Panc1 (cell line): Measurements from ENCODE around the gene TIMM50. TPM values are rescaled to one million over a fixed set of nuclear protein-coding genes. Genes with fewer than 3 reads are reported as not detected.

Experiments
- ATAC-seq: fragments of 200-7000 bp; cut with Tn5 transposase; 2 replicates; pipeline ENCODE4 v1.9.1; 2020; ENCODE audit warnings: mild to moderate bottlenecking, moderate library complexity
- BruUV-seq: library from RNA; stranded (reverse); fragments of 400-500 nt; replicated peaks from 2 replicates; lab custom pipeline; 2021; lab: Mats Ljungman, UMichigan
- CTCF ChIA-PET: fragments of 300-600 bp; sonication (Branson Sonifier 250); formaldehyde crosslinking; loops from one replicate; lab custom pipeline; 2022; ENCODE audit warnings: antibody characterized with exemption; lab: Charles Lee
- POLR2A ChIA-PET: fragments of 300-600 bp; sonication (Branson Sonifier 250); formaldehyde crosslinking; loops from one replicate; lab custom pipeline; 2022; ENCODE audit warnings: antibody characterized with exemption; lab: Charles Lee
- DNase-seq: peaks from one replicate; pipeline ENCODE4 v3.0.0-alpha.2; 2010; ENCODE audit warnings: low read depth, low spot score
- H3K27ac ChIP-seq: 2 replicates; pipeline ENCODE4 v1.5.1; 2011; ENCODE audit warnings: mild to moderate bottlenecking, low read length, inconsistent platforms
- H3K27me3 ChIP-seq: fragments of 200-500 bp; sonication (Bioruptor generic); 2 replicates; pipeline ENCODE4 v1.6.0; 2014; ENCODE audit warnings: low read length, inconsistent platforms; ENCODE audit not compliant: control insufficient read depth, insufficient read depth
- H3K36me3 ChIP-seq: fragments of 200-500 bp; sonication (Bioruptor generic); 2 replicates; pipeline ENCODE4 v1.5.1; 2014; ENCODE audit warnings: inconsistent platforms, mild to moderate bottlenecking, low read length, moderate library complexity; ENCODE audit not compliant: control insufficient read depth, insufficient read depth
- H3K4me1 ChIP-seq: 2 replicates; pipeline ENCODE4 v1.5.1; 2011; ENCODE audit warnings: inconsistent platforms, mild to moderate bottlenecking, low read length, moderate library complexity; ENCODE audit not compliant: control insufficient read depth, insufficient read depth
- H3K4me3 ChIP-seq, 2 experiments: 2 replicates each; pipeline ENCODE4 v1.5.1; 2011 to 2012; ENCODE audit warnings: low read depth in 2 of 2, low read length in 2 of 2, mild to moderate bottlenecking in 2 of 2, inconsistent platforms in 1 of 2, moderate library complexity in 1 of 2
- H3K9me3 ChIP-seq: fragments of 200-500 bp; sonication (Bioruptor generic); 2 replicates; pipeline ENCODE4 v1.5.1; 2014; ENCODE audit warnings: low read depth, mild to moderate bottlenecking, inconsistent platforms, low read length, moderate library complexity; ENCODE audit not compliant: control insufficient read depth, insufficient read depth
- POLR2AphosphoS5 ChIP-seq: IDR thresholded peaks from 2 replicates; pipeline ENCODE4 v1.6.1; 2012; ENCODE audit warnings: mild to moderate bottlenecking, low read depth, low read length, moderate library complexity
- SIN3A ChIP-seq: IDR thresholded peaks from 2 replicates; pipeline ENCODE4 v1.6.1; 2012; ENCODE audit warnings: low read depth, mild to moderate bottlenecking, low read length, moderate library complexity, borderline replicate concordance; ENCODE audit not compliant: insufficient read depth
- TCF7L2 ChIP-seq: IDR thresholded peaks from 2 replicates; pipeline ENCODE4 v1.6.1; 2011; ENCODE audit warnings: mild to moderate bottlenecking, low read depth, low read length, inconsistent platforms
- in situ Hi-C: cut with HindIII; loops from 2 replicates; pipeline ENCODE4 v1.10.0; 2016; ENCODE audit warnings: low sequenced_read_pairs, low pct_unique_long_range_greater_than_20kb
- intact Hi-C: fragments of 100-400 bp; cut with micrococcal nuclease; formaldehyde crosslinking; loops from one replicate; pipeline ENCODE4 v1.10.0; 2022; ENCODE audit not compliant: unreplicated experiment
- total RNA-seq: library from RNA; stranded (reverse); gene quantifications from one replicate; pipeline ENCODE4 v1.2.1, GENCODE V29; 2021; ENCODE audit not compliant: unreplicated experiment
- TF ChIP-seq, protein P1 (sequence below): fragments of 450-650 bp; IDR thresholded peaks from 2 replicates; pipeline ENCODE4 v1.5.1; 2017; ENCODE audit warnings: mild to moderate bottlenecking
- TF ChIP-seq, protein P2 (sequence below), 2 experiments: IDR thresholded peaks; 2 replicates each; pipeline ENCODE4 v1.6.1; 2011 to 2012; ENCODE audit warnings: low read depth in 2 of 2, control low read depth in 1 of 2, low read length in 1 of 2, mild to moderate bottlenecking in 1 of 2, moderate library complexity in 1 of 2; ENCODE audit not compliant: insufficient read depth in 1 of 2

Gene TIMM50
- total RNA-seq, 1 experiment from 2014 or later: 1,837 TPM

DNA sequence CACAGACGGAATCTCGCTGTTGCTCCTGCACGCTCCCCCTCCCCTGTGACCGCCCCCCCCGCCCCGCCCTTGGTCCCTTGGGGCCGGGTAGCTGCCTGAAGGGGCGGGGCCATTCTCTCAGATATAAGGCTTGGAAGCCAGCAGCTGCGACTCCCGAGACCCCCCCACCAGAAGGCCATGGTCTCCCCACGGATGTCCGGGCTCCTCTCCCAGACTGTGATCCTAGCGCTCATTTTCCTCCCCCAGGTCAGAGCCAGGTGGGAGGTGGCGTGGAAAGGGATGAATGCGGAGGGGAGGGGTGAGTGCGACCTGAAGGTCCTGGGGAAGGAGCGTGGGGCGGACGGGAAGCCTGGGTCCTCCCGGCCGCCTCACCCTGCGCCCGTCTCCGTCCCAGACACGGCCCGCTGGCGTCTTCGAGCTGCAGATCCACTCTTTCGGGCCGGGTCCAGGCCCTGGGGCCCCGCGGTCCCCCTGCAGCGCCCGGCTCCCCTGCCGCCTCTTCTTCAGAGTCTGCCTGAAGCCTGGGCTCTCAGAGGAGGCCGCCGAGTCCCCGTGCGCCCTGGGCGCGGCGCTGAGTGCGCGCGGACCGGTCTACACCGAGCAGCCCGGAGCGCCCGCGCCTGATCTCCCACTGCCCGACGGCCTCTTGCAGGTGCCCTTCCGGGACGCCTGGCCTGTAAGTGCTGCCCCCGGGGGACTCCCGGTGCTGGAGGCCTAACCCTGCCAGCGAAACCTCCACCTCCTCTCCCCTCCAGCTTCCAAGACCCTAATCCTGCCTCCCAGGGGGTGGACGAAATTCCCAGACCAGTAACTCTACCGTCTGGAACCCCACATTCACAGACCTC is 18.4 kb downstream of the TIMM50 start, which contains the start of gene DLL3:
Gene DLL3 (plus strand): TSS at position 150 of the 845 bp plus-strand sequence. CDS start 28 bp downstream, at position 178.
- Histone ChIP-seq H3K27ac (peak within 1 kb of the TSS; percentile 2), H3K36me3 (no peaks in the 10 kb centered on the region), H3K4me3 (peak within 1 kb of the TSS; percentile 28 to 52), H3K27me3 (peaks cover 8% of the 10 kb centered on the region), H3K4me1 (peaks cover 23% of the 10 kb centered on the region), H3K9me3 (no peaks in the 10 kb centered on the region)
- CTCF ChIA-PET: interaction anchor here (0.6 to 4.9 kb wide), 30 partner anchors 8 to 821 kb away, joined by 3 to 130 read pairs (median 12); partner anchors contain the start of genes EID2, EID2B, FBL and RPS16
- intact Hi-C loops: loop anchor here (2.0 kb wide), 2 partner anchors 34 to 58 kb away; partner anchors contain the start of gene EID2B
- POLR2A ChIA-PET: interaction anchor here (0.6 to 6.6 kb wide), 27 partner anchors 9 to 789 kb away, joined by 3 to 66 read pairs (median 6); partner anchors contain the start of genes DYRK1B, EID2B, RPS16 and SUPT5H
- ATAC-seq: peak; percentile 53
- in situ Hi-C loops: no loop called here
- no peak for DNase-seq
- TF ChIP-seq TCF7L2 (no peak), SIN3A (no peak), POLR2AphosphoS5 (no peak)
- TF ChIP-seq, protein P1, sequence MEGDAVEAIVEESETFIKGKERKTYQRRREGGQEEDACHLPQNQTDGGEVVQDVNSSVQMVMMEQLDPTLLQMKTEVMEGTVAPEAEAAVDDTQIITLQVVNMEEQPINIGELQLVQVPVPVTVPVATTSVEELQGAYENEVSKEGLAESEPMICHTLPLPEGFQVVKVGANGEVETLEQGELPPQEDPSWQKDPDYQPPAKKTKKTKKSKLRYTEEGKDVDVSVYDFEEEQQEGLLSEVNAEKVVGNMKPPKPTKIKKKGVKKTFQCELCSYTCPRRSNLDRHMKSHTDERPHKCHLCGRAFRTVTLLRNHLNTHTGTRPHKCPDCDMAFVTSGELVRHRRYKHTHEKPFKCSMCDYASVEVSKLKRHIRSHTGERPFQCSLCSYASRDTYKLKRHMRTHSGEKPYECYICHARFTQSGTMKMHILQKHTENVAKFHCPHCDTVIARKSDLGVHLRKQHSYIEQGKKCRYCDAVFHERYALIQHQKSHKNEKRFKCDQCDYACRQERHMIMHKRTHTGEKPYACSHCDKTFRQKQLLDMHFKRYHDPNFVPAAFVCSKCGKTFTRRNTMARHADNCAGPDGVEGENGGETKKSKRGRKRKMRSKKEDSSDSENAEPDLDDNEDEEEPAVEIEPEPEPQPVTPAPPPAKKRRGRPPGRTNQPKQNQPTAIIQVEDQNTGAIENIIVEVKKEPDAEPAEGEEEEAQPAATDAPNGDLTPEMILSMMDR: no peak
- TF ChIP-seq, protein P2, sequence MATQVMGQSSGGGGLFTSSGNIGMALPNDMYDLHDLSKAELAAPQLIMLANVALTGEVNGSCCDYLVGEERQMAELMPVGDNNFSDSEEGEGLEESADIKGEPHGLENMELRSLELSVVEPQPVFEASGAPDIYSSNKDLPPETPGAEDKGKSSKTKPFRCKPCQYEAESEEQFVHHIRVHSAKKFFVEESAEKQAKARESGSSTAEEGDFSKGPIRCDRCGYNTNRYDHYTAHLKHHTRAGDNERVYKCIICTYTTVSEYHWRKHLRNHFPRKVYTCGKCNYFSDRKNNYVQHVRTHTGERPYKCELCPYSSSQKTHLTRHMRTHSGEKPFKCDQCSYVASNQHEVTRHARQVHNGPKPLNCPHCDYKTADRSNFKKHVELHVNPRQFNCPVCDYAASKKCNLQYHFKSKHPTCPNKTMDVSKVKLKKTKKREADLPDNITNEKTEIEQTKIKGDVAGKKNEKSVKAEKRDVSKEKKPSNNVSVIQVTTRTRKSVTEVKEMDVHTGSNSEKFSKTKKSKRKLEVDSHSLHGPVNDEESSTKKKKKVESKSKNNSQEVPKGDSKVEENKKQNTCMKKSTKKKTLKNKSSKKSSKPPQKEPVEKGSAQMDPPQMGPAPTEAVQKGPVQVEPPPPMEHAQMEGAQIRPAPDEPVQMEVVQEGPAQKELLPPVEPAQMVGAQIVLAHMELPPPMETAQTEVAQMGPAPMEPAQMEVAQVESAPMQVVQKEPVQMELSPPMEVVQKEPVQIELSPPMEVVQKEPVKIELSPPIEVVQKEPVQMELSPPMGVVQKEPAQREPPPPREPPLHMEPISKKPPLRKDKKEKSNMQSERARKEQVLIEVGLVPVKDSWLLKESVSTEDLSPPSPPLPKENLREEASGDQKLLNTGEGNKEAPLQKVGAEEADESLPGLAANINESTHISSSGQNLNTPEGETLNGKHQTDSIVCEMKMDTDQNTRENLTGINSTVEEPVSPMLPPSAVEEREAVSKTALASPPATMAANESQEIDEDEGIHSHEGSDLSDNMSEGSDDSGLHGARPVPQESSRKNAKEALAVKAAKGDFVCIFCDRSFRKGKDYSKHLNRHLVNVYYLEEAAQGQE (IDR thresholded peaks at IDR 0.05; ENCODE audit: insufficient read depth in 1 of 2, low read depth in 2 of 2, low read length in 1 of 2): no peak
- BruUV-seq: no TSS peak

DNA sequence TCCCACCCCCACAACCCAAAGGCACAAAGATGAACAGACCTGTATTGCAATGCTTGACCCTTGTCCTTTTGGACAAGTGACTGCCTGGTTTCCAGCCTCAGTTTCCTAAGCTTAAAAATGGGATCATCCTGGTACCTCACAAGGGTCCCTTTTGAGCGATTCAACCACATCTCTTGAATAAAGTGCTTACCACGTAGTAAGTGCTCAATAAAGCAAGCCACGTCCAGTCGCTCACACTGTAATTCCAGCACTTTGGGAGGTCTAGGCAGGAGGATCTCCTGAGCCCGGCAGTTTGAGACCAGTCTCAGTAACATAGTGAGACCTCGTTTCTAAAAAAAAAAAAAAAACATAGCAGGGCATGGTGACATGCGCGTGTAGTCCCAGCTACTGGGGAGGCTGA is 19.3 kb downstream of the TIMM50 start:
- in situ Hi-C loops (loop anchor here (5.0 kb wide), 6 partner anchors 42 to 342 kb away; partner anchors contain the start of genes EID2, MED29 and PAF1), intact Hi-C loops (loop anchor here (2.0 kb wide), 2 partner anchors 33 to 59 kb away; partner anchors contain the start of gene EID2B)
- Histone ChIP-seq H3K9me3 (no peaks in the 10 kb centered on the region), H3K27me3 (peaks cover 8% of the 10 kb centered on the region), H3K27ac (no peak overlapping the region), H3K4me3 (no peak overlapping the region), H3K4me1 (peaks cover 23% of the 10 kb centered on the region), H3K36me3 (no peaks in the 10 kb centered on the region)
- TF ChIP-seq TCF7L2: no peak
- TF ChIP-seq POLR2AphosphoS5: no peak
- TF ChIP-seq, protein P2 (IDR thresholded peaks at IDR 0.05; ENCODE audit: insufficient read depth in 1 of 2, low read depth in 2 of 2, low read length in 1 of 2): no peak
- no peak for TF ChIP-seq SIN3A
- no peak for DNase-seq
- ATAC-seq: no peak
- no TSS peak for BruUV-seq
- ChIA-PET CTCF (interaction anchor here (0.6 to 4.9 kb wide), 18 partner anchors 9 to 398 kb away, joined by 3 to 104 read pairs (median 6); partner anchors contain the start of genes EID2B and RPS16), POLR2A (interaction anchor here (0.6 to 6.6 kb wide), 11 partner anchors 14 to 334 kb away, joined by 3 to 66 read pairs (median 8); partner anchors contain the start of genes DYRK1B, RPS16, SELENOV and SUPT5H)
